Naive thymus-derived CD4-positive, alpha-beta T cell (primary cell): ENCODE data around the gene BAIAP2L2. TPM values are rescaled to one million over a fixed set of nuclear protein-coding genes. Genes with fewer than 3 reads are reported as not detected.
"Not testable (repeated sequence)": the region's sequence is repeated elsewhere in the genome, so short reads cannot be mapped to it uniquely, and the experiment has no call there.

Experiments used
- ATAC-seq: fragments of 150-1000 bp; cut with Tn5 transposase; 2 replicates; pipeline ENCODE4 v1.10.0; 2021; ENCODE audit warnings: mild to moderate bottlenecking, moderate library complexity
- CTCF ChIA-PET: fragments of 350-600 bp; sonication (Branson Sonifier 250); formaldehyde crosslinking; loops from one replicate; lab custom pipeline; 2021; ENCODE audit warnings: antibody characterized with exemption; lab: Charles Lee
- POLR2A ChIA-PET: fragments of 350-600 bp; sonication (Branson Sonifier 250); formaldehyde crosslinking; loops from one replicate; lab custom pipeline; 2021; ENCODE audit warnings: antibody characterized with exemption, inconsistent platforms; lab: Charles Lee
- DNase-seq, 9 donors: peaks; one replicate each; pipeline versions ENCODE4 v3.0.0 to v3.0.0-alpha.2; 2020 to 2022; ENCODE audit warnings: mixed read lengths in 1 of 9
- H3K27ac ChIP-seq: one replicate; pipeline ENCODE4 v1.7.0; 2013; ENCODE audit warnings: mild to moderate bottlenecking, low read depth, low read length, moderate library complexity
- H3K27me3 ChIP-seq, 2 donors: one replicate each; pipeline ENCODE4 v1.7.0; 2013; ENCODE audit warnings: low read length in 2 of 2, mild to moderate bottlenecking in 2 of 2, moderate library complexity in 2 of 2; ENCODE audit not compliant: control insufficient read depth in 2 of 2, insufficient read depth in 2 of 2
- H3K36me3 ChIP-seq, 3 experiments: 1 replicate in 2 of 3; 2 replicates in 1 of 3; pipeline ENCODE4 v1.7.0; 2013; ENCODE audit warnings: low read length in 3 of 3, mild to moderate bottlenecking in 3 of 3, moderate library complexity in 1 of 3; ENCODE audit not compliant: insufficient read depth in 3 of 3, control insufficient read depth in 2 of 3
- H3K4me1 ChIP-seq, 2 donors: one replicate each; pipeline ENCODE4 v1.7.0; 2013; ENCODE audit warnings: low read length in 2 of 2, mild to moderate bottlenecking in 2 of 2, moderate library complexity in 1 of 2; ENCODE audit not compliant: control insufficient read depth in 2 of 2, insufficient read depth in 2 of 2
- H3K4me3 ChIP-seq: 2 replicates; pipeline ENCODE4 v1.7.0; 2013; ENCODE audit warnings: mild to moderate bottlenecking, low read length
- H3K9me3 ChIP-seq, 3 experiments: 1 replicate in 2 of 3; 2 replicates in 1 of 3; pipeline ENCODE4 v1.7.0; 2013; ENCODE audit warnings: low read length in 3 of 3; ENCODE audit not compliant: control insufficient read depth in 2 of 3
- H3K27ac Mint-ChIP-seq, 9 donors: one replicate each; pipeline ENCODE4 v1.8.0; 2020 to 2022; ENCODE audit warnings: mixed read lengths in 9 of 9, mild to moderate bottlenecking in 8 of 9, moderate library complexity in 5 of 9, inconsistent platforms in 2 of 9
- H3K27me3 Mint-ChIP-seq, 5 donors: one replicate each; pipeline ENCODE4 v1.8.0; 2021 to 2022; ENCODE audit warnings: mixed read lengths in 5 of 5, mild to moderate bottlenecking in 1 of 5
- H3K36me3 Mint-ChIP-seq, 5 donors: one replicate each; pipeline ENCODE4 v1.8.0; 2020 to 2022; ENCODE audit warnings: mixed read lengths in 5 of 5, mild to moderate bottlenecking in 3 of 5, inconsistent platforms in 1 of 5
- H3K4me1 Mint-ChIP-seq, 7 donors: one replicate each; pipeline ENCODE4 v1.8.0; 2020 to 2022; ENCODE audit warnings: mixed read lengths in 7 of 7, mild to moderate bottlenecking in 3 of 7, inconsistent platforms in 1 of 7
- H3K4me3 Mint-ChIP-seq, 10 donors: one replicate each; pipeline ENCODE4 v1.8.0; 2020 to 2022; ENCODE audit warnings: mild to moderate bottlenecking in 10 of 10, mixed read lengths in 10 of 10, moderate library complexity in 6 of 10, inconsistent platforms in 2 of 10
- H3K9me3 Mint-ChIP-seq, 11 donors: one replicate each; pipeline ENCODE4 v1.8.0; 2020 to 2022; ENCODE audit warnings: mixed read lengths in 11 of 11, mild to moderate bottlenecking in 4 of 11, inconsistent platforms in 1 of 11, moderate library complexity in 1 of 11
- intact Hi-C, 2 donors: fragments of 100-400 bp; cut with micrococcal nuclease; formaldehyde crosslinking; loops; one replicate each; pipeline ENCODE4 v1.15.1; 2023
- polyA plus RNA-seq, 2 donors: library from polyadenylated mRNA; unstranded; fragments of 300-500 nt; fragmentation: Illumina TruSeq; gene quantifications; one replicate each; pipeline ENCODE4 v1.2.3, GENCODE V29; 2021
- total RNA-seq, 6 experiments: library from RNA in 5 of 6; stranded (reverse) in 5 of 6; gene quantifications; 1 replicate in 5 of 6; 2 replicates in 1 of 6; pipeline ENCODE4 v1.2.3 and lab custom pipeline; 2021 to 2026

BAIAP2L2 gene
- 1 to 10 TPM in 3 of 5 experiments, under 1 TPM in 2; 0.46 to 3.9 (median 1.9) TPM for total RNA-seq
- not detected for polyA plus RNA-seq
- 1.2 reads per million for total RNA-seq (lab: John Stamatoyannopoulos, UW)

DNA sequence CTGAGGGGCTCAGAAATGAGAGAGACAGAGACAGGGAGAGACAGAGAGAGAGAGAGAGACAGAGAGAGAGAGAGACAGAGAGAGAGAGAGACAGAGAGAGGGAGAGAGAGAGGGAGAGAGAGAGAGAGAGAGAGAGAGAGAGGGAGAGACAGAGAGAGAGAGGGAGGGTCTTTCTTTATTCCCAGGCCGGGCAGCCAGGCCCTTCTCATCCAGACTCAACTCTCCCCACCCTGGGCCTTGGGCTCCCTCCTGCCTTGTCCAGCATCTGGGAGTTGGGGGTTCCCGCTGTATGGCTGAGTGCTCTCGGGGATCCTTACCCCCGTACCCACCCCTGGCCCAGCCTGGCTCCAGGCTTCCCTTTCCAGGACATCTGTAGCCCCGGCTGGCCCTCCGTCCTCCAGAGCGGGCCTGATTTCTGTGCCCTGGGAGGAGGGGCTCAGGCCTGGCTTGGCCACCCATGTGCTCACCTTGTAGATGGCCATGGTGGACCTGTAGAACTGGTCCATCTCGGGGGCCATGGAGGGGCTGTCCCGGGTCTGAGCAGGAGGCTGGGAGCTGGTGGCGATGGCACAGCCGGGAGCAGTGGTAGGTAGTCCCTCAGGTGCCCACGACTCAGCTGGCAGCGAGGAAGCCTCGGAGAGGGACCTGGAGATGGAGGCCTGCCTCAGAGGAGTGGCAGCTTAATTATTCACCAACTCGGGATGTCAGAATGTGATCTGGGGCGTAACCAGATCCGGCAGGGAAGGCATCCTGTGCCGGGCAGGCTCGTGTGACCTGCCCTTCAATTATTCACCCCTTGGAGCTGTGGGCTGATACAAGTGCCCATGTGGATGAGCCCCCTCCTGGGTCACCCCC lies at the start of gene BAIAP2L2:
Gene BAIAP2L2 (minus strand): TSS at position 677 of the 855 bp plus-strand sequence. CDS start 159 bp downstream, at position 518.
- no peak for DNase-seq
- no peaks in the 10 kb centered on the region for H3K27me3 ChIP-seq
- Mint-ChIP-seq H3K4me1 (peaks cover 0 to 11% (median 4%) of the 10 kb centered on the region in 7 donors), H3K36me3 (peaks cover 0 to 11% (median 4%) of the 10 kb centered on the region in 5 donors), H3K4me3 (peak within 1 kb of the TSS in 2 of 10 donors; percentile 36 to 48), H3K9me3 (peaks cover 0 to 2% (median 0%) of the 10 kb centered on the region in 11 donors), H3K27me3 (no peaks in the 10 kb centered on the region), H3K27ac (peak within 1 kb of the TSS in 5 of 9 donors; percentile 59 to 92 (median 89))
- ATAC-seq = no peak
- intact Hi-C loops = loop anchor here (5.0 to 10.0 kb wide), 3 partner anchors 72 to 242 kb away; partner anchors contain the start of genes MAFF (in 1 of the 2) and PLA2G6 (in 1 of the 2)
- H3K9me3 ChIP-seq = no peaks in the 10 kb centered on the region
- ChIA-PET POLR2A (no interaction called here), CTCF (no interaction called here)
- H3K4me3 ChIP-seq = no peak within 1 kb of the TSS
- H3K36me3 ChIP-seq = peaks cover 0 to 16% (median 0%) of the 10 kb centered on the region in 3 experiments
- no peaks in the 10 kb centered on the region for H3K4me1 ChIP-seq
- no peak within 1 kb of the TSS for H3K27ac ChIP-seq

- no peaks in the 10 kb centered on the region for H3K9me3 Mint-ChIP-seq
- POLR2A ChIA-PET = no interaction called here
- DNase-seq (no peak), ATAC-seq (no peak)
- CTCF ChIA-PET = no interaction called here
- no peak overlapping the region for H3K27ac ChIP-seq
- H3K27ac Mint-ChIP-seq = no peak overlapping the region
- peaks cover 0 to 23% (median 10%) of the 10 kb centered on the region in 7 donors for H3K4me1 Mint-ChIP-seq
- H3K36me3 ChIP-seq = peaks cover 0 to 4% (median 0%) of the 10 kb centered on the region in 3 experiments
- H3K4me3 ChIP-seq = no peak overlapping the region
- H3K27me3 Mint-ChIP-seq = no peaks in the 10 kb centered on the region
- no peaks in the 10 kb centered on the region for H3K9me3 ChIP-seq
- H3K4me3 Mint-ChIP-seq = no peak overlapping the region
- peaks cover 5 to 35% (median 18%) of the 10 kb centered on the region in 5 donors for H3K36me3 Mint-ChIP-seq
- intact Hi-C loops = no loop called here
- H3K4me1 ChIP-seq = no peaks in the 10 kb centered on the region
- H3K27me3 ChIP-seq = no peaks in the 10 kb centered on the region
Observed at GRCh38 chr22:38155703-38156102, 45.2 kb upstream of the BAIAP2L2 start.

DNA sequence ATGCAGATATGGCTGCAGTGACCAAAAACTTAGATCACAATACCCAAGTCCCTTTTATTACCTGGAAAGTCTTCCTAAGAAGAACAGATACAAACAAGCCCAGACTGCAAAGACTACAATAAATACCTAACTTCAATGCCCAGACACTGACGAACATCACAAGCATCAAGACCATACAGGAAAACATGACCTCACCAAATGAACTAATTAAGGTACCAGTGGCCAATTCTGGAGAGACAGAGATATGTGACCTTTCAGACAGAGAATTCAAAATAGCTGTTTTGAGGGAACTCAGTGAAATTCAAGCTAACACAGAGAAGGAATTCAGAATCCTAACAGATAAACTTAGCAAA lies 44.1 kb upstream of the BAIAP2L2 start:
- H3K4me3 Mint-ChIP-seq, ATAC-seq, POLR2A ChIA-PET: not testable (repeated sequence)

GRCh38 chr22:38153821-38154562 lies 43.5 kb upstream of the BAIAP2L2 start:
- Mint-ChIP-seq H3K4me3 (no peak overlapping the region), H3K4me1 (peaks cover 0 to 18% (median 10%) of the 10 kb centered on the region in 7 donors), H3K9me3 (peaks cover 0 to 1% (median 0%) of the 10 kb centered on the region in 11 donors), H3K36me3 (peaks cover 2 to 36% (median 13%) of the 10 kb centered on the region in 5 donors), H3K27ac (peak overlapping the region in 1 of 9 donors; percentile 43), H3K27me3 (no peaks in the 10 kb centered on the region)
- Histone ChIP-seq H3K27ac (no peak overlapping the region), H3K4me1 (no peaks in the 10 kb centered on the region), H3K4me3 (no peak overlapping the region), H3K9me3 (no peaks in the 10 kb centered on the region), H3K27me3 (no peaks in the 10 kb centered on the region), H3K36me3 (peaks cover 0 to 4% (median 0%) of the 10 kb centered on the region in 3 experiments)
- intact Hi-C loops = no loop called here
- ATAC-seq (no peak), DNase-seq (no peak)
- ChIA-PET POLR2A (no interaction called here), CTCF (no interaction called here)

More for the DNA sequence above, 44.1 kb upstream of the BAIAP2L2 start:
- H3K4me1 ChIP-seq, DNase-seq, H3K36me3 ChIP-seq, H3K27me3 ChIP-seq, CTCF ChIA-PET, H3K9me3 Mint-ChIP-seq, H3K27ac Mint-ChIP-seq, intact Hi-C loops, H3K27ac ChIP-seq, H3K27me3 Mint-ChIP-seq, H3K9me3 ChIP-seq, H3K4me3 ChIP-seq: not testable (repeated sequence)
- Mint-ChIP-seq H3K36me3 (peaks cover 1 to 32% (median 12%) of the 10 kb centered on the region in 5 donors), H3K4me1 (peaks cover 0 to 18% (median 10%) of the 10 kb centered on the region in 7 donors)

- Histone ChIP-seq H3K36me3 (peaks cover 0 to 4% (median 0%) of the 10 kb centered on the region in 3 experiments), H3K27me3 (no peaks in the 10 kb centered on the region), H3K4me1 (no peaks in the 10 kb centered on the region), H3K4me3 (no peak overlapping the region), H3K27ac (no peak overlapping the region), H3K9me3 (no peaks in the 10 kb centered on the region)
- Mint-ChIP-seq H3K27me3 (no peaks in the 10 kb centered on the region), H3K36me3 (peaks cover 6 to 36% (median 15%) of the 10 kb centered on the region in 5 donors), H3K4me1 (peaks cover 14 to 26% (median 22%) of the 10 kb centered on the region in 7 donors), H3K9me3 (peaks cover 0 to 2% (median 0%) of the 10 kb centered on the region in 11 donors), H3K27ac (no peak overlapping the region), H3K4me3 (no peak overlapping the region)
- no peak for DNase-seq
- intact Hi-C loops = no loop called here
- ChIA-PET CTCF (no interaction called here), POLR2A (no interaction called here)
- no peak for ATAC-seq
Observed at GRCh38 chr22:38151126-38151500, 40.6 kb upstream of the BAIAP2L2 start.

GRCh38 chr22:38148245-38148644 lies 37.8 kb upstream of the BAIAP2L2 start:
- ATAC-seq (no peak), DNase-seq (no peak)
- no peaks in the 10 kb centered on the region for H3K27me3 Mint-ChIP-seq
- H3K9me3 Mint-ChIP-seq = peaks cover 0 to 2% (median 0%) of the 10 kb centered on the region in 11 donors
- intact Hi-C loops = no loop called here
- Histone ChIP-seq H3K27me3 (no peaks in the 10 kb centered on the region), H3K4me1 (no peaks in the 10 kb centered on the region), H3K27ac (no peak overlapping the region), H3K36me3 (peaks cover 0 to 16% (median 0%) of the 10 kb centered on the region in 3 experiments), H3K9me3 (no peaks in the 10 kb centered on the region), H3K4me3 (no peak overlapping the region)
- H3K36me3 Mint-ChIP-seq = peaks cover 8 to 35% (median 22%) of the 10 kb centered on the region in 5 donors
- H3K4me3 Mint-ChIP-seq = peak overlapping the region in 3 of 10 donors; percentile 1 to 69 (median 38)
- CTCF ChIA-PET = no interaction called here
- H3K4me1 Mint-ChIP-seq = peaks cover 17 to 25% (median 22%) of the 10 kb centered on the region in 7 donors
- H3K27ac Mint-ChIP-seq = peak overlapping the region in 1 of 9 donors; percentile 74
- POLR2A ChIA-PET = no interaction called here
